ENCODE results near the gene HIVEP2. TPM values are rescaled to one million over a fixed set of nuclear protein-coding genes. Genes with fewer than 3 reads are reported as not detected.

HIVEP2 gene
- total and polyA plus RNA-seq, 4 donors, result 3.0 to 23.8 (median 11.2) TPM

DNA sequence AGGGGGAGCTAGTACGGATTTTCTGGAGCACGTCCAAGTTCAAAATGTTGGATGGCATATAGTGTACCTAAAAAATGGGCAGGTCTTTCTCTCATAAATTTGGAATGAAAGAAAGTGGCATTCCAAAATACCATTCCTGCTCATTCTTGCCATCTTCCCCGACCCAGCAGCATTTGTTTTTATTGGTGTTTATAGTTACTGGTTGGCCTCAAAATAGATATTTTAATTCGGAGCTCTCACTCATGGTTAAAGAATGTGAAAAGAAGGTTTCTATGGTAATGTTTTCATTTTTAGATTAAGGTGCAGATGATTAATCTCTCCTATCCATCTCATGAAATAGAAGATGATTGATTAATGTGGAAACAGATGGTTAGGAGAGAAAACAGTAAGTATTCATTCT is 204.5 kb downstream of the HIVEP2 start:
- DNase-seq, result no peak
- TF ChIP-seq CTCF (IDR thresholded peaks at IDR 0.05; ENCODE audit: control extremely low read depth, extremely low read depth), result no peak
- Histone ChIP-seq H3K9me3 (ENCODE audit: control insufficient read depth in 4 of 4, insufficient read depth in 3 of 4, low read length in 3 of 4) (no peaks in the 10 kb centered on the region), H3K9ac (ENCODE audit: insufficient read depth in 1 of 2, low read length in 2 of 2) (no peak overlapping the region), H3K36me3 (ENCODE audit: control insufficient read depth in 4 of 4, insufficient read depth in 4 of 4, low read length in 4 of 4) (no peaks in the 10 kb centered on the region), H3K27ac (ENCODE audit: low read depth in 1 of 2, low read length in 1 of 2) (no peak overlapping the region), H3K27me3 (ENCODE audit: control insufficient read depth in 3 of 3, insufficient read depth in 3 of 3, low read length in 2 of 3) (no peaks in the 10 kb centered on the region), H3K4me3 (no peak overlapping the region), H3K4me1 (ENCODE audit: control insufficient read depth in 5 of 5, insufficient read depth in 5 of 5, low read length in 5 of 5) (peaks cover 0 to 3% (median 0%) of the 10 kb centered on the region in 5 donors)
- WGBS, 2 donors, result 75 to 92% methylated on average over 4 of the region's 4 CpGs
- no peak for ATAC-seq (ENCODE audit: insufficient read depth, low FRiP score)

DNA sequence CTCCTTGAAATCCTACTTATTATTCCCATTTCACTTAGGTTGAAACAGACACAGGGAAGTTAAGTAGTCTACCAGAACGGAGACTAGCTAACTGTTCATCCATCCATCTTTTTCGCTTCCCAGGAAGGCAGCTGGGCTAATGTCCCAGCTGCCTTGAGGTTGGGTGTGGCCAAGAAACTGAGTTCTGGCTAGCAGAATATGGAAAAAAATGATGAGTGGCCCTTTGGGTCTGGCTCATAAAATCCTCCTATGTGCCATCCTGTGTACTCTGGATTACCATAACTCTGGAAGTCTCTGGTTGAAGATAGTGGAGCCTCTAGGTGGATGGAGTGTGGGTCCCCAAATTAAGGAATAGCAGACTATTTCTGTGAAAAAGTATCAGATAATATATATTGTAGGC is 206.2 kb downstream of the HIVEP2 start:
- no peaks in the 10 kb centered on the region for H3K36me3 ChIP-seq (ENCODE audit: control insufficient read depth in 4 of 4, insufficient read depth in 4 of 4, low read length in 4 of 4)
- H3K27me3 ChIP-seq (ENCODE audit: control insufficient read depth in 3 of 3, insufficient read depth in 3 of 3, low read length in 2 of 3), result no peaks in the 10 kb centered on the region
- no peak overlapping the region for H3K27ac ChIP-seq (ENCODE audit: low read depth in 1 of 2, low read length in 1 of 2)
- no peak for TF ChIP-seq CTCF (IDR thresholded peaks at IDR 0.05; ENCODE audit: control extremely low read depth, extremely low read depth)
- WGBS, 2 donors, result 72 to 87% methylated on average over 2 of the region's 2 CpGs
- DNase-seq (no peak), ATAC-seq (ENCODE audit: insufficient read depth, low FRiP score) (no peak)
- no peaks in the 10 kb centered on the region for H3K9me3 ChIP-seq (ENCODE audit: control insufficient read depth in 4 of 4, insufficient read depth in 3 of 4, low read length in 3 of 4)
- no peak overlapping the region for H3K9ac ChIP-seq (ENCODE audit: insufficient read depth in 1 of 2, low read length in 2 of 2)
- H3K4me1 ChIP-seq (ENCODE audit: control insufficient read depth in 5 of 5, insufficient read depth in 5 of 5, low read length in 5 of 5), result peaks cover 0 to 5% (median 0%) of the 10 kb centered on the region in 5 donors
- H3K4me3 ChIP-seq, result no peak overlapping the region

DNA sequence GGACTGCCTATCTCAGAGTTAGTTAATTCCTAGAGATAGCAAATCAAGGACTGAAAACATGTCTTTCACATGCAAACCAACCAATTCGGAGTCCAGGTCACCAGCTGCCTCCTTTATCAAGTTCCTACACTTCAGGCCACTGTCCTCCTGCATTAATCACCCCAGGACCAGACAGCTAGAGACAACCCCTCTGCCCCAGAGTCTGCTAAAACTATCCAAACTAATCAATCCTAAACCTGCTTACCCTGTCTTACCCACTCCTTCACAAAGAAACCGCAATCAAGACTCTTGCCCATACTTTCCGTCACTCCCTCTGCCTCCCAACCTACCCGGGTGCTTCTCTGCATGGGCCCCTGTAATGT is 207.0 kb downstream of the HIVEP2 start:
- Histone ChIP-seq H3K27ac (ENCODE audit: low read depth in 1 of 2, low read length in 1 of 2) (no peak overlapping the region), H3K9ac (ENCODE audit: insufficient read depth in 1 of 2, low read length in 2 of 2) (no peak overlapping the region), H3K27me3 (ENCODE audit: control insufficient read depth in 3 of 3, insufficient read depth in 3 of 3, low read length in 2 of 3) (no peaks in the 10 kb centered on the region), H3K4me1 (ENCODE audit: control insufficient read depth in 5 of 5, insufficient read depth in 5 of 5, low read length in 5 of 5) (peaks cover 0 to 5% (median 0%) of the 10 kb centered on the region in 5 donors), H3K4me3 (no peak overlapping the region), H3K9me3 (ENCODE audit: control insufficient read depth in 4 of 4, insufficient read depth in 3 of 4, low read length in 3 of 4) (no peaks in the 10 kb centered on the region), H3K36me3 (ENCODE audit: control insufficient read depth in 4 of 4, insufficient read depth in 4 of 4, low read length in 4 of 4) (no peaks in the 10 kb centered on the region)
- DNase-seq (no peak), ATAC-seq (ENCODE audit: insufficient read depth, low FRiP score) (no peak)
- no peak for TF ChIP-seq CTCF (IDR thresholded peaks at IDR 0.05; ENCODE audit: control extremely low read depth, extremely low read depth)
- 91 to 93% methylated on average over 4 of the region's 4 CpGs for WGBS, 2 donors

DNA sequence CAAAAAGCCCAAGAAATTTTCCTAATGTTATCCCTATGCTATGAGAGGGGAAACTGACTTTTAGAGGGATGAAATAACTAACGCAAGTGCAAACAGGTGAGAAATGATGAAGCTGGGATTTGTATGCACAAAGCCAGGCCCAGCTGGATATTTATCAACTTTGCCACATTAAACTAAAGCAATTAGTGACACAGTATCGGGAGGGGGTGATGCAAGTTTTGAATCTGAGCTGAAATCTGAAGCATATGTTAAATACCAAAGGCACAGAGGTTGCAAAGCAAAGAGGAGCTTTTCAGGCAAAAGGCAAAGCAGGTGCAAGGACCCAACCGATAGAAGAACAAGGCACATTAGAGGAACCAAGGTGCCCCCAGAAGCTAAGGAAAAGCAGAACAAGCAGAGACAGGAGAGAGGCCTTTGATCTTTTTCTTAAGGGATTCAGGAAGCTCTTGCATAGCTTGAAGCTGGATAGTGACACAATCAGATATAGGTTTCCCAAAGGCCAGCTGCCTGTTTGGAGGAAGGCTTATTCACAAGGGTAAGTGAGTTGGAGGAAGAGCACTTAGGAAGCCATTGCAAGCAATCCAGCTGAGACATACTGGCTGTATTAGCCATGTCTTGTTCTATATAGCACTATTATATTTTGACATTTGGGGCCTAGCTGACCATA is 207.5 kb downstream of the HIVEP2 start:
- WGBS, 2 donors, result 51 to 81% methylated on average over 3 of the region's 3 CpGs
- Histone ChIP-seq H3K27me3 (ENCODE audit: control insufficient read depth in 3 of 3, insufficient read depth in 3 of 3, low read length in 2 of 3) (no peaks in the 10 kb centered on the region), H3K27ac (ENCODE audit: low read depth in 1 of 2, low read length in 1 of 2) (no peak overlapping the region), H3K9ac (ENCODE audit: insufficient read depth in 1 of 2, low read length in 2 of 2) (no peak overlapping the region), H3K36me3 (ENCODE audit: control insufficient read depth in 4 of 4, insufficient read depth in 4 of 4, low read length in 4 of 4) (no peaks in the 10 kb centered on the region), H3K4me3 (no peak overlapping the region), H3K4me1 (ENCODE audit: control insufficient read depth in 5 of 5, insufficient read depth in 5 of 5, low read length in 5 of 5) (peaks cover 0 to 5% (median 0%) of the 10 kb centered on the region in 5 donors), H3K9me3 (ENCODE audit: control insufficient read depth in 4 of 4, insufficient read depth in 3 of 4, low read length in 3 of 4) (no peaks in the 10 kb centered on the region)
- no peak for TF ChIP-seq CTCF (IDR thresholded peaks at IDR 0.05; ENCODE audit: control extremely low read depth, extremely low read depth)
- ATAC-seq (ENCODE audit: insufficient read depth, low FRiP score), result no peak
- no peak for DNase-seq

All from lung (tissue), 12 donors.